ENCODE results near the gene GATA5.

GATA5 gene

GRCh38 chr20:62475772-62476055 is at the start of gene GATA5:
Gene GATA5 (minus strand): TSS chr20:62475995. CDS start chr20:62475521, 474 bp downstream.
- DNase-seq (ENCODE audit: low spot score): no peak

- DNase-seq (ENCODE audit: low spot score): no peak
Observed at GRCh38 chr20:62525014-62525413, 49.2 kb upstream of the GATA5 start.

GRCh38 chr20:62524505-62524911 is 48.7 kb upstream of the GATA5 start:
- no peak for DNase-seq (ENCODE audit: low spot score)

GRCh38 chr20:62523473-62524203 is 47.8 kb upstream of the GATA5 start:
- peak; percentile 34 for DNase-seq (ENCODE audit: low spot score)

- no peak for DNase-seq (ENCODE audit: low spot score)
Observed at GRCh38 chr20:62522748-62523396, 47.1 kb upstream of the GATA5 start.

- no peak for DNase-seq (ENCODE audit: low spot score)
Observed at GRCh38 chr20:62519826-62520225, 44.0 kb upstream of the GATA5 start.

GRCh38 chr20:62518911-62519310 is 43.1 kb upstream of the GATA5 start:
- DNase-seq (ENCODE audit: low spot score): no peak

GRCh38 chr20:62517901-62518610 is 42.3 kb upstream of the GATA5 start:
- no peak for DNase-seq (ENCODE audit: low spot score)

- DNase-seq (ENCODE audit: low spot score): no peak
Observed at GRCh38 chr20:62517168-62517567, 41.4 kb upstream of the GATA5 start.

GRCh38 chr20:62516338-62516737 is 40.5 kb upstream of the GATA5 start:
- no peak for DNase-seq (ENCODE audit: low spot score)

- DNase-seq (ENCODE audit: low spot score): no peak
Observed at GRCh38 chr20:62515826-62516225, 40.0 kb upstream of the GATA5 start.

GRCh38 chr20:62515280-62515679 is 39.5 kb upstream of the GATA5 start:
- no peak for DNase-seq (ENCODE audit: low spot score)

- no peak for DNase-seq (ENCODE audit: low spot score)
Observed at GRCh38 chr20:62513991-62514390, 38.2 kb upstream of the GATA5 start.

GRCh38 chr20:62511915-62512610 is 36.3 kb upstream of the GATA5 start:
- DNase-seq (ENCODE audit: low spot score): no peak

GRCh38 chr20:62511300-62511914 is 35.6 kb upstream of the GATA5 start:
- DNase-seq (ENCODE audit: low spot score): no peak

- DNase-seq (ENCODE audit: low spot score): no peak
Observed at GRCh38 chr20:62508641-62509051, 32.9 kb upstream of the GATA5 start.

GRCh38 chr20:62507991-62508640 is 32.3 kb upstream of the GATA5 start:
- no peak for DNase-seq (ENCODE audit: low spot score)

GRCh38 chr20:62507323-62507722 is 31.5 kb upstream of the GATA5 start:
- DNase-seq (ENCODE audit: low spot score): no peak

- no peak for DNase-seq (ENCODE audit: low spot score)
Observed at GRCh38 chr20:62506791-62507190, 31.0 kb upstream of the GATA5 start.

GRCh38 chr20:62506087-62506486 is 30.3 kb upstream of the GATA5 start:
- no peak for DNase-seq (ENCODE audit: low spot score)

GRCh38 chr20:62505337-62506045 is 29.7 kb upstream of the GATA5 start:
- DNase-seq (ENCODE audit: low spot score): no peak

All from GM03348 (cell line).